ENCODE measurements around the gene PLK5. TPM values are rescaled to one million over a fixed set of nuclear protein-coding genes. Genes with fewer than 3 reads are reported as not detected.

Gene PLK5
- total RNA-seq, 1 experiment from 2014 or later: 0.57 TPM

DNA sequence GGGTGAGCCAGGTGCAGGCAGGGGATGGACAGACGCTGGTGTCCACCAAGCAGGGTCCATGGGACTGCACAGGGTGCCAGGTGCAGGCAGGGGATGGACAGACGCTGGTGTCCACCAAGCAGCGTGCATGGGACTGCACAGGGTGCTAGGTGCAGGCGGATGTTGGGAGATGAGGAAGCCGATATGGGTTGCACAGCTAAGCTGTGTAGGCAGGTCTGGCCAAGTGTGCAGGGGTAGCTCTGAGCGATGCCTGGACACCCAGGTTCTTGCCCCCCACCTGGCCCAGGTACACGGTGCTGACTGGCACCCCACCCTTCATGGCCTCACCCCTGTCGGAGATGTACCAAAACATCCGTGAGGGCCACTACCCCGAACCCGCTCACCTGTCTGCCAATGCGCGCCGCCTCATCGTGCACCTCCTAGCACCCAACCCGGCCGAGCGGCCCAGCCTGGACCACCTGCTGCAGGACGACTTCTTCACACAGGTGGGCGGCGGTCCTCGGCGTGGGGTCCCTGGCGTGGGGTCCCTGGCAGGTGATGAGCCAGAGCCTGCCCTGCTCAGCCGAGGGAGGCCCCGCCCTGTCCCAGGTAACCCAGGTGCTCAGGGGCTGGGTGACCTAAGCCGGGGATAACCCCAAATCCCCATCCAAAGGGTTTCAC, 3.9 kb downstream of the PLK5 start:
- Histone ChIP-seq H3K18ac (ENCODE audit: insufficient read length, low read depth, low read length) (no peak overlapping the region), H2BK15ac (ENCODE audit: low read depth, low read length) (no peak overlapping the region), H3K27me3 (ENCODE audit: insufficient read depth, low read length) (peaks cover 16% of the 10 kb centered on the region; the same call in 1 of the 2 replicates), H2AK5ac (ENCODE audit: insufficient read length, low read length) (no peak overlapping the region), H3K4ac (ENCODE audit: low read depth, low read length) (no peak overlapping the region), H4K8ac (replicated peaks; ENCODE audit: insufficient read length, low read depth, low read length) (no peak overlapping the region), H4K5ac (ENCODE audit: insufficient read length, low read depth, low read length) (no peak overlapping the region), H3T11ph (ENCODE audit: low read length) (no peak overlapping the region), H3K23ac (ENCODE audit: insufficient read length, low read depth, low read length) (no peak overlapping the region), H3K14ac (ENCODE audit: insufficient read depth, low read length) (no peak overlapping the region; the same call in 1 of the 2 replicates), H3K79me2 (ENCODE audit: insufficient read depth, low read length) (no peaks in the 10 kb centered on the region), H3K23me2 (ENCODE audit: insufficient read length, low read depth, low read length, poor library complexity, severe bottlenecking) (peaks cover 2% of the 10 kb centered on the region), H3K27ac (ENCODE audit: insufficient read length, low read depth, low read length) (no peak overlapping the region), H2BK120ac (ENCODE audit: low read depth, low read length, poor library complexity, severe bottlenecking) (no peak overlapping the region), H3K9ac (ENCODE audit: extremely low read depth, insufficient read length, low read length) (no peak overlapping the region), H3K4me1 (ENCODE audit: insufficient read depth, low read length) (no peaks in the 10 kb centered on the region), H4K20me1 (ENCODE audit: control insufficient read depth, insufficient read depth, insufficient read length) (peaks cover 3% of the 10 kb centered on the region), H2AFZ (ENCODE audit: low read length) (no peak overlapping the region), H4K91ac (ENCODE audit: insufficient read length, low read depth, low read length) (no peak overlapping the region), H3K79me1 (ENCODE audit: insufficient read depth, low read depth, low read length, poor library complexity, severe bottlenecking) (no peaks in the 10 kb centered on the region), H2BK5ac (ENCODE audit: insufficient read length, low read length) (no peak overlapping the region), H3K56ac (ENCODE audit: insufficient read length, low read depth, low read length) (no peak overlapping the region), H3K9me3 (ENCODE audit: control insufficient read depth, low read depth, low read length) (no peaks in the 10 kb centered on the region), H2BK12ac (ENCODE audit: insufficient read length, low read depth, low read length) (no peak overlapping the region), H2BK20ac (ENCODE audit: low read depth, low read length, poor library complexity, severe bottlenecking) (no peak overlapping the region), H3K4me2 (ENCODE audit: insufficient read depth, insufficient read length, low read length) (no peak overlapping the region)
- no peak for DNase-seq
- WGBS (ENCODE audit: extremely low coverage, insufficient read length, low lambda C conversion rate): no CpG with 5 or more reads among the region's 27 CpGs
- Mint-ChIP-seq H3K4me3 (no peak overlapping the region), H3K27me3 (ENCODE audit: low read depth) (peaks cover 58% of the 10 kb centered on the region), H3K36me3 (ENCODE audit: insufficient read depth in 1 of 3, low read depth in 3 of 3) (no peaks in the 10 kb centered on the region), H3K4me1 (peaks cover 6 to 7% of the 10 kb centered on the region in 2 experiments; a peak in 3 of 4 replicates), H3K27ac (no peak overlapping the region), H3K9me3 (peaks cover 0 to 6% of the 10 kb centered on the region in 2 experiments; a peak in 3 of 5 replicates)
- TF ChIP-seq, protein P1, sequence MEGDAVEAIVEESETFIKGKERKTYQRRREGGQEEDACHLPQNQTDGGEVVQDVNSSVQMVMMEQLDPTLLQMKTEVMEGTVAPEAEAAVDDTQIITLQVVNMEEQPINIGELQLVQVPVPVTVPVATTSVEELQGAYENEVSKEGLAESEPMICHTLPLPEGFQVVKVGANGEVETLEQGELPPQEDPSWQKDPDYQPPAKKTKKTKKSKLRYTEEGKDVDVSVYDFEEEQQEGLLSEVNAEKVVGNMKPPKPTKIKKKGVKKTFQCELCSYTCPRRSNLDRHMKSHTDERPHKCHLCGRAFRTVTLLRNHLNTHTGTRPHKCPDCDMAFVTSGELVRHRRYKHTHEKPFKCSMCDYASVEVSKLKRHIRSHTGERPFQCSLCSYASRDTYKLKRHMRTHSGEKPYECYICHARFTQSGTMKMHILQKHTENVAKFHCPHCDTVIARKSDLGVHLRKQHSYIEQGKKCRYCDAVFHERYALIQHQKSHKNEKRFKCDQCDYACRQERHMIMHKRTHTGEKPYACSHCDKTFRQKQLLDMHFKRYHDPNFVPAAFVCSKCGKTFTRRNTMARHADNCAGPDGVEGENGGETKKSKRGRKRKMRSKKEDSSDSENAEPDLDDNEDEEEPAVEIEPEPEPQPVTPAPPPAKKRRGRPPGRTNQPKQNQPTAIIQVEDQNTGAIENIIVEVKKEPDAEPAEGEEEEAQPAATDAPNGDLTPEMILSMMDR (conservative IDR thresholded peaks at IDR 0.05): no peak
